Body of pancreas (tissue), 4 donors: Measurements from ENCODE around the gene PRM1.

Experiments
- POLR2A ChIP-seq, 3 donors: fragments of 450-650 bp; IDR thresholded peaks; one replicate each; pipeline ENCODE4 v1.6.1; 2016; ENCODE audit warnings: antibody characterized with exemption in 3 of 3, mild to moderate bottlenecking in 2 of 3
- TF ChIP-seq, protein P1 (sequence below), 7 experiments: fragments of 450-650 bp in 4 of 7; fragments of 200-600 bp in 3 of 7; sonication (generic) in 3 of 7; IDR thresholded peaks; one replicate each; pipeline ENCODE4 v1.5.1; 2016 to 2019; ENCODE audit warnings: antibody characterized with exemption in 7 of 7

DNA sequence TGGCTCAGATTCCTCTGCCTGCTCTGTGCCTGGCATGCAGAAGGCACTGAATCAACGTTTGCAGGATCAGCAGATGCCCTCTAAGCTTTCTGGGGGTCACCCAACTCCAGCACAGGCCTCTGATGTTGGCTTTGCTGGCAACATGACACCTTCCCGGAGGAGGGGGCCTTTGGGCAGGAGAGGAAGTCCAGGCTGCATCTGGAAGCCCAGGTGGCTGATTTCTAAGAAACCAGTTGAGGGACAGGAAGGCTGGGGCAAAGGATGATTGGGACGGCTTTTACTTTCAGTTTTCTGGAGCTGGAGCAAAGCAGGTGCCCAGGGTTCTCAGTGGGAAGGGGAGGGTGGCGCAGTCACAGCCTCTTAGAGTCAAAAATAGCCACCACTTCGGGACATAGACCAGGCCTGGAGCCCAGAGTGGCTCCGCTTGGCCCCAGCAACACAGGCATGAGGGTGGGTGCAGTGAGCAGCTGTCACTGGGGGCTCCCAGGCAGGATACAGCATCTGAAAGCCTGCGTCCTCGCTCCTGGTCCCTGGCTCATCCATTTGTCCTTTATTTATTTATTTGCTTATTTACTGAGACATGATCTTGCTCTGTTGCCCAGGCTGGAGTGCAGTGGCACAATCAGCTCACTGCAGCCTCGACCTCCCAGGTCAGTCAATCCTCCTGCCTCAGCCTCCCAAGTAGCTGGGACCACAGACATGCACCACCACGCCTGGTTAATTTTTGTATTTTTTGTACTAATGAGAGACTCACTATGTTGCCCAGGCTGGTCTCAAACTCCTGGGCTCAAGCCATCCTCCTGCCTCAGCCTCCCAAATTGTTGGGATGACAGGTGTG, 40.3 kb downstream of the PRM1 start:
- TF ChIP-seq, protein P1, sequence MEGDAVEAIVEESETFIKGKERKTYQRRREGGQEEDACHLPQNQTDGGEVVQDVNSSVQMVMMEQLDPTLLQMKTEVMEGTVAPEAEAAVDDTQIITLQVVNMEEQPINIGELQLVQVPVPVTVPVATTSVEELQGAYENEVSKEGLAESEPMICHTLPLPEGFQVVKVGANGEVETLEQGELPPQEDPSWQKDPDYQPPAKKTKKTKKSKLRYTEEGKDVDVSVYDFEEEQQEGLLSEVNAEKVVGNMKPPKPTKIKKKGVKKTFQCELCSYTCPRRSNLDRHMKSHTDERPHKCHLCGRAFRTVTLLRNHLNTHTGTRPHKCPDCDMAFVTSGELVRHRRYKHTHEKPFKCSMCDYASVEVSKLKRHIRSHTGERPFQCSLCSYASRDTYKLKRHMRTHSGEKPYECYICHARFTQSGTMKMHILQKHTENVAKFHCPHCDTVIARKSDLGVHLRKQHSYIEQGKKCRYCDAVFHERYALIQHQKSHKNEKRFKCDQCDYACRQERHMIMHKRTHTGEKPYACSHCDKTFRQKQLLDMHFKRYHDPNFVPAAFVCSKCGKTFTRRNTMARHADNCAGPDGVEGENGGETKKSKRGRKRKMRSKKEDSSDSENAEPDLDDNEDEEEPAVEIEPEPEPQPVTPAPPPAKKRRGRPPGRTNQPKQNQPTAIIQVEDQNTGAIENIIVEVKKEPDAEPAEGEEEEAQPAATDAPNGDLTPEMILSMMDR (IDR thresholded peaks at IDR 0.05): no peak
- TF ChIP-seq POLR2A (IDR thresholded peaks at IDR 0.05): no peak
